ENCODE results near the gene ZNF747. TPM values are rescaled to one million over a fixed set of nuclear protein-coding genes. Genes with fewer than 3 reads are reported as not detected.

ZNF747 gene
- total RNA-seq, 4 donors from 2014 or later, result 16.0 to 25.7 (median 16.8) TPM

GRCh38 chr16:30485818-30486436, 48.7 kb downstream of the ZNF747 start:
- DNase-seq, result no peak
- Histone ChIP-seq H3K27ac (no peak overlapping the region), H3K9me3 (no peaks in the 10 kb centered on the region), H3K4me1 (no peaks in the 10 kb centered on the region), H3K27me3 (no peaks in the 10 kb centered on the region), H3K36me3 (no peaks in the 10 kb centered on the region), H3K4me3 (no peak overlapping the region)
- WGBS, 2 donors (ENCODE audit: low coverage in 1 of 2), result 78 to 86% methylated on average over 3 to 7 of the region's 7 CpGs
- in situ Hi-C loops (cut with MboI; ENCODE audit: low pct_ligation_motif_present in 1 of 4, low pct_unique_long_range_greater_than_20kb in 1 of 4, low sequenced_read_pairs in 3 of 4), result no loop called here
- no peak for TF ChIP-seq CTCF (IDR thresholded peaks at IDR 0.05)
- TF ChIP-seq POLR2A (IDR thresholded peaks at IDR 0.05), result no peak
- TF ChIP-seq EP300 (IDR thresholded peaks at IDR 0.05; ENCODE audit: low read depth), result no peak
- no peak for TF ChIP-seq POLR2AphosphoS5 (IDR thresholded peaks at IDR 0.05)
- intact Hi-C loops (cut with DNase I; ENCODE audit: low total_unique reads), result no loop called here

- DNase-seq, result no peak
- in situ Hi-C loops (cut with MboI; ENCODE audit: low pct_ligation_motif_present in 1 of 4, low pct_unique_long_range_greater_than_20kb in 1 of 4, low sequenced_read_pairs in 3 of 4), result no loop called here
- TF ChIP-seq EP300 (IDR thresholded peaks at IDR 0.05; ENCODE audit: low read depth) (no peak), CTCF (IDR thresholded peaks at IDR 0.05) (no peak), POLR2A (IDR thresholded peaks at IDR 0.05) (no peak), POLR2AphosphoS5 (IDR thresholded peaks at IDR 0.05) (no peak)
Measured at GRCh38 chr16:30484887-30485286, 49.8 kb downstream of the ZNF747 start.

GRCh38 chr16:30482366-30482765, 52.3 kb downstream of the ZNF747 start:
- WGBS, 2 donors (ENCODE audit: low coverage in 1 of 2), result 82 to 92% methylated on average over 2 to 3 of the region's 3 CpGs
- in situ Hi-C loops (cut with MboI; ENCODE audit: low pct_ligation_motif_present in 1 of 4, low pct_unique_long_range_greater_than_20kb in 1 of 4, low sequenced_read_pairs in 3 of 4), result no loop called here
- DNase-seq, result no peak

More at GRCh38 chr16:30484887-30485286, 49.8 kb downstream of the ZNF747 start:
- Histone ChIP-seq H3K36me3 (no peaks in the 10 kb centered on the region), H3K27me3 (no peaks in the 10 kb centered on the region), H3K27ac (no peak overlapping the region), H3K9me3 (no peaks in the 10 kb centered on the region), H3K4me3 (no peak overlapping the region), H3K4me1 (no peaks in the 10 kb centered on the region)
- intact Hi-C loops (cut with DNase I; ENCODE audit: low total_unique reads), result no loop called here

GRCh38 chr16:30481381-30481780, 53.3 kb downstream of the ZNF747 start:
- intact Hi-C loops (cut with DNase I; ENCODE audit: low total_unique reads), result no loop called here
- no peaks in the 10 kb centered on the region for H3K27me3 ChIP-seq
- in situ Hi-C loops (cut with MboI; ENCODE audit: low pct_ligation_motif_present in 1 of 4, low pct_unique_long_range_greater_than_20kb in 1 of 4, low sequenced_read_pairs in 3 of 4), result no loop called here
- H3K27ac ChIP-seq, result no peak overlapping the region
- 80 to 89% methylated on average over 3 to 5 of the region's 5 CpGs for WGBS, 2 donors (ENCODE audit: low coverage in 1 of 2)
- no peak for DNase-seq
- H3K4me1 ChIP-seq, result no peaks in the 10 kb centered on the region
- no peaks in the 10 kb centered on the region for H3K9me3 ChIP-seq
- no peaks in the 10 kb centered on the region for H3K36me3 ChIP-seq
- TF ChIP-seq CTCF (IDR thresholded peaks at IDR 0.05) (no peak), EP300 (IDR thresholded peaks at IDR 0.05; ENCODE audit: low read depth) (no peak), POLR2A (IDR thresholded peaks at IDR 0.05) (no peak), POLR2AphosphoS5 (IDR thresholded peaks at IDR 0.05) (no peak)
- no peak overlapping the region for H3K4me3 ChIP-seq

More at GRCh38 chr16:30482366-30482765, 52.3 kb downstream of the ZNF747 start:
- H3K27me3 ChIP-seq, result no peaks in the 10 kb centered on the region
- intact Hi-C loops (cut with DNase I; ENCODE audit: low total_unique reads), result no loop called here
- no peaks in the 10 kb centered on the region for H3K36me3 ChIP-seq
- TF ChIP-seq POLR2A (IDR thresholded peaks at IDR 0.05) (no peak), CTCF (IDR thresholded peaks at IDR 0.05) (peak in 3 of 5 experiments; percentile 8 to 18 (median 16)), POLR2AphosphoS5 (IDR thresholded peaks at IDR 0.05) (no peak)
- H3K27ac ChIP-seq, result no peak overlapping the region
- H3K9me3 ChIP-seq, result no peaks in the 10 kb centered on the region
- H3K4me1 ChIP-seq, result no peaks in the 10 kb centered on the region
- H3K4me3 ChIP-seq, result no peak overlapping the region

Small RNAs within 50 kb of the gene (small RNA-seq; reads per million reads assigned to genes)
- 0 reads per million in 4 donors for gene MIR4518
- 0 reads per million in 4 donors for gene RNU7-61P

Other genes with a start within 250 kb of the ZNF747 start
- gene CD2BP2, start 179.6 kb downstream of the ZNF747 start, total RNA-seq, result 10 to 100 TPM; 25.8 to 41.1 (median 33.0) TPM
- gene TBC1D10B, start 164.4 kb downstream of the ZNF747 start, total RNA-seq, result 10 to 100 TPM; 32.5 to 62.9 (median 40.3) TPM
- 1 to 10 TPM in 1 of 4 donors, not detected in 3; 6.3 TPM for gene MYL11, start 160.1 kb downstream of the ZNF747 start, total RNA-seq
- gene SEPTIN1, start 152.3 kb downstream of the ZNF747 start, total RNA-seq, result 1 to 10 TPM; 2.8 to 9.8 (median 4.8) TPM
- 10 to 100 TPM in 1 of 4 donors, 1 to 10 TPM in 2, not detected in 1; 5.8 to 10.5 (median 7.0) TPM for gene ZNF48, start 139.4 kb downstream of the ZNF747 start, total RNA-seq
- gene ZNF771, start 127.3 kb downstream of the ZNF747 start, total RNA-seq, result 10 to 100 TPM in 3 of 4 donors, 1 to 10 TPM in 1; 7.4 to 28.1 (median 15.1) TPM
- 10 to 100 TPM; 35.2 to 74.1 (median 50.0) TPM for gene DCTPP1, start 104.8 kb downstream of the ZNF747 start, total RNA-seq
- 100 to 1,000 TPM in 3 of 4 donors, 10 to 100 TPM in 1; 86.7 to 218 (median 151) TPM for gene SEPHS2, start 89.0 kb downstream of the ZNF747 start, total RNA-seq
- gene ITGAL, start 62.1 kb downstream of the ZNF747 start, total RNA-seq, result 10 to 100 TPM in 2 of 4 donors, 1 to 10 TPM in 2; 1.8 to 33.7 (median 6.7) TPM
- 100 to 1,000 TPM in 1 of 4 donors, 10 to 100 TPM in 3; 54.7 to 116 (median 74.9) TPM for gene ZNF768, start 8.3 kb downstream of the ZNF747 start, total RNA-seq
- gene ZNF764, start 23.5 kb upstream of the ZNF747 start, total RNA-seq, result 10 to 100 TPM; 17.9 to 48.0 (median 23.2) TPM
- gene ZNF688, start 36.9 kb upstream of the ZNF747 start, total RNA-seq, result 10 to 100 TPM; 22.9 to 64.3 (median 43.5) TPM
- gene ZNF785, start 50.8 kb upstream of the ZNF747 start, total RNA-seq, result 100 to 1,000 TPM in 1 of 4 donors, 10 to 100 TPM in 3; 17.2 to 131 (median 20.5) TPM
- gene ZNF689, start 75.5 kb upstream of the ZNF747 start, total RNA-seq, result 10 to 100 TPM in 1 of 4 donors, 1 to 10 TPM in 3; 3.4 to 77.1 (median 8.1) TPM
- 100 to 1,000 TPM in 2 of 4 donors, 10 to 100 TPM in 2; 42.9 to 154 (median 85.5) TPM for gene PRR14, start 116.1 kb upstream of the ZNF747 start, total RNA-seq
- 100 to 1,000 TPM in 1 of 4 donors, 10 to 100 TPM in 3; 54.6 to 114 (median 73.1) TPM for gene FBRS, start 123.6 kb upstream of the ZNF747 start, total RNA-seq
- 100 to 1,000 TPM in 1 of 4 donors, 10 to 100 TPM in 3; 43.8 to 135 (median 71.3) TPM for gene SRCAP, start 164.3 kb upstream of the ZNF747 start, total RNA-seq
- 100 to 1,000 TPM in 1 of 4 donors, 10 to 100 TPM in 3; 41.1 to 152 (median 66.4) TPM for gene PHKG2, start 213.6 kb upstream of the ZNF747 start, total RNA-seq
- gene CFAP119, start 227.2 kb upstream of the ZNF747 start, total RNA-seq, result 10 to 100 TPM in 1 of 4 donors, 1 to 10 TPM in 3; 3.3 to 15.5 (median 6.0) TPM
- gene RNF40, start 227.5 kb upstream of the ZNF747 start, total RNA-seq, result 100 to 1,000 TPM in 1 of 4 donors, 10 to 100 TPM in 3; 55.3 to 105 (median 77.8) TPM

All from transverse colon (tissue), 4 donors.